ENCODE results near the gene PTCD3.

GRCh38 chr2:86102157-86102556 is 3.9 kb upstream of the PTCD3 start:
- no peak for TF ChIP-seq CTCF (conservative IDR thresholded peaks at IDR 0.05; ENCODE audit: low read length)
- TF ChIP-seq EZH2phosphoT487 (IDR thresholded peaks at IDR 0.05; ENCODE audit: borderline replicate concordance): no peak

All from Loucy (cell line).